HepG2 (cell line): ENCODE results near the gene ZNF846. TPM values are rescaled to one million over a fixed set of nuclear protein-coding genes. Genes with fewer than 3 reads are reported as not detected.

Experiments
- DPF2 ChIP-seq: sonication (generic); formaldehyde crosslinking; IDR thresholded peaks from 2 replicates; pipeline ENCODE4 v1.4.0; 2020; ENCODE audit warnings: mild to moderate bottlenecking, low read depth, missing genetic modification reagents, borderline replicate concordance
- HNRNPK ChIP-seq: fragments of 200-400 bp; formaldehyde crosslinking; IDR thresholded peaks from 2 replicates; pipeline ENCODE4 v1.6.1; 2018; ENCODE audit warnings: low read length, low read depth, moderate library complexity, mild to moderate bottlenecking; ENCODE audit not compliant: poor library complexity, severe bottlenecking
- IRF9 ChIP-seq: sonication (generic); formaldehyde crosslinking; IDR thresholded peaks from 2 replicates; pipeline ENCODE4 v1.8.0; 2022; ENCODE audit warnings: missing genetic modification reagents, mild to moderate bottlenecking, borderline replicate concordance
- MAF1 ChIP-seq: sonication (generic); formaldehyde crosslinking; IDR thresholded peaks from 2 replicates; pipeline ENCODE4 v1.5.0; 2020; ENCODE audit warnings: missing genetic modification reagents, borderline replicate concordance
- MAFG ChIP-seq: sonication (generic); formaldehyde crosslinking; IDR thresholded peaks from 2 replicates; pipeline ENCODE4 v1.5.1; 2020; ENCODE audit warnings: mild to moderate bottlenecking, missing genetic modification reagents
- MTA1 ChIP-seq: sonication (generic); formaldehyde crosslinking; IDR thresholded peaks from 2 replicates; pipeline ENCODE4 v1.4.0; 2020; ENCODE audit warnings: missing genetic modification reagents, mild to moderate bottlenecking, borderline replicate concordance
- MTERF4 ChIP-seq: sonication (generic); formaldehyde crosslinking; IDR thresholded peaks from 2 replicates; pipeline ENCODE4 v1.8.0; 2023; ENCODE audit warnings: mild to moderate bottlenecking, missing genetic modification reagents
- PHB2 ChIP-seq: fragments of 450-650 bp; IDR thresholded peaks from 2 replicates; pipeline ENCODE4 v1.6.1; 2018; ENCODE audit not compliant: partially characterized antibody
- POGZ ChIP-seq: sonication (generic); formaldehyde crosslinking; IDR thresholded peaks from 2 replicates; pipeline ENCODE4 v1.4.0; 2020; ENCODE audit warnings: mild to moderate bottlenecking, missing genetic modification reagents
- SRSF1 ChIP-seq: fragments of 200-400 bp; formaldehyde crosslinking; optimal IDR thresholded peaks from 2 replicates; pipeline ENCODE3; 2017; ENCODE audit warnings: mild to moderate bottlenecking, low read depth, low read length, moderate library complexity
- STAG1 ChIP-seq: sonication (generic); formaldehyde crosslinking; IDR thresholded peaks from 2 replicates; pipeline ENCODE4 v1.4.0; 2020; ENCODE audit warnings: missing genetic modification reagents
- TRAFD1 ChIP-seq: sonication (generic); formaldehyde crosslinking; IDR thresholded peaks from 2 replicates; pipeline ENCODE4 v1.5.1; 2020; ENCODE audit warnings: missing genetic modification reagents, mild to moderate bottlenecking, borderline replicate concordance
- ZBTB3 ChIP-seq: sonication (generic); formaldehyde crosslinking; IDR thresholded peaks from 2 replicates; pipeline ENCODE4 v1.4.0; 2020; ENCODE audit warnings: low read depth, mild to moderate bottlenecking, moderate library complexity, missing genetic modification reagents, borderline replicate concordance
- ZBTB4 ChIP-seq: sonication (generic); formaldehyde crosslinking; IDR thresholded peaks from 2 replicates; pipeline ENCODE4 v1.4.0; 2020; ENCODE audit warnings: missing genetic modification reagents, mild to moderate bottlenecking, borderline replicate concordance
- ZFYVE20 ChIP-seq: sonication (generic); formaldehyde crosslinking; IDR thresholded peaks from 2 replicates; pipeline ENCODE4 v1.8.0; 2023; ENCODE audit warnings: low read depth, mild to moderate bottlenecking, moderate library complexity, missing genetic modification reagents, borderline replicate concordance
- ZNF136 ChIP-seq: sonication (generic); formaldehyde crosslinking; IDR thresholded peaks from 2 replicates; pipeline ENCODE4 v1.8.1; 2022; ENCODE audit warnings: low read depth, mild to moderate bottlenecking, moderate library complexity, missing genetic modification reagents
- ZNF253 ChIP-seq: sonication (generic); formaldehyde crosslinking; IDR thresholded peaks from 2 replicates; pipeline ENCODE4 v1.8.0; 2022; ENCODE audit warnings: mild to moderate bottlenecking, missing genetic modification reagents, borderline replicate concordance
- ZNF556 ChIP-seq: sonication (generic); formaldehyde crosslinking; IDR thresholded peaks from 2 replicates; pipeline ENCODE4 v1.4.0; 2020; ENCODE audit warnings: mild to moderate bottlenecking, missing genetic modification reagents, borderline replicate concordance
- ZNF629 ChIP-seq: sonication (generic); formaldehyde crosslinking; conservative IDR thresholded peaks from 2 replicates; pipeline ENCODE4 v1.5.0; 2020; ENCODE audit warnings: missing genetic modification reagents
- polyA plus RNA-seq, 8 experiments: library from polyadenylated mRNA; depleted of rRNA in 3 of 8; stranded (reverse) in 7 of 8; unstranded in 1 of 8; fragments of >200 nt; fragmentation: Illumina TruSeq in 4 of 8; extraction: Trizol in 4 of 8; gene quantifications; 2 replicates each; pipeline versions ENCODE4 v1.2.1 to v1.2.3, GENCODE V29; 2011 to 2016; ENCODE audit warnings: low read depth in 4 of 8, missing spikeins in 1 of 8, mixed read lengths in 1 of 8; ENCODE audit not compliant: insufficient read depth in 1 of 8
- total RNA-seq, 5 experiments: library from RNA; depleted of rRNA; stranded (reverse); fragments of >200 nt; fragmentation: Illumina TruSeq; extraction: Trizol; gene quantifications; 2 replicates each; pipeline ENCODE4 v1.2.3, GENCODE V29; 2016; ENCODE audit warnings: low read depth in 1 of 5

Gene ZNF846
- total and polyA plus RNA-seq, 2 of the 13 experiments (the other 11 are each of a cell fraction or from before 2014, with no cell fraction given), result 4.8 to 5.4 TPM

- TF ChIP-seq MAF1 (CRISPR knock-in tag) (0 out of 2 replicates have a peak, but pooled peaks have one; percentile 57), ZBTB4 (CRISPR knock-in tag) (0 out of 2 replicates have a peak, but pooled peaks have one; percentile 40), ZNF136 (CRISPR knock-in tag) (peak; percentile 52; the same call in 1 of the 2 replicates), POGZ (CRISPR knock-in tag) (peak; percentile 34; the same call in 1 of the 2 replicates), ZNF629 (CRISPR knock-in tag) (peak; percentile 89), STAG1 (CRISPR knock-in tag) (0 out of 2 replicates have a peak, but pooled peaks have one; percentile 4), MTA1 (0 out of 2 replicates have a peak, but pooled peaks have one; percentile 23), ZFYVE20 (0 out of 2 replicates have a peak, but pooled peaks have one; percentile 63), ZNF253 (CRISPR knock-in tag) (no peak), HNRNPK (no peak), ZBTB3 (CRISPR knock-in tag) (0 out of 2 replicates have a peak, but pooled peaks have one; percentile 1), PHB2 (no peak), ZNF556 (CRISPR knock-in tag) (peak; percentile 5; the same call in 1 of the 2 replicates), IRF9 (CRISPR knock-in tag) (no peak), TRAFD1 (CRISPR knock-in tag) (0 out of 2 replicates have a peak, but pooled peaks have one; percentile 70), DPF2 (CRISPR knock-in tag) (no peak), SRSF1 (no peak), MAFG (CRISPR knock-in tag) (no peak), MTERF4 (CRISPR knock-in tag) (peak; percentile 78; the same call in 1 of the 2 replicates)
Measured at GRCh38 chr19:9818175-9818733, 49.7 kb upstream of the ZNF846 start (continued).
